Measurements from ENCODE around the gene CFLAR. TPM values are rescaled to one million over a fixed set of nuclear protein-coding genes. Genes with fewer than 3 reads are reported as not detected.

CFLAR gene
- total RNA-seq, 4 donors from 2014 or later, result 239 to 412 (median 326) TPM

- TF ChIP-seq CTCF (IDR thresholded peaks at IDR 0.05; ENCODE audit: low read depth), result no peak
Observed at GRCh38 chr2:201158111-201158929, 42.4 kb downstream of the CFLAR start.

- no peak for TF ChIP-seq CTCF (IDR thresholded peaks at IDR 0.05; ENCODE audit: low read depth)
Observed at GRCh38 chr2:201164166-201164565, 48.2 kb downstream of the CFLAR start.

GRCh38 chr2:201167546-201167945 lies 51.6 kb downstream of the CFLAR start:
- no peak for TF ChIP-seq CTCF (IDR thresholded peaks at IDR 0.05; ENCODE audit: low read depth)

- no peak for TF ChIP-seq CTCF (IDR thresholded peaks at IDR 0.05; ENCODE audit: low read depth)
Observed at GRCh38 chr2:201171259-201171814, 55.4 kb downstream of the CFLAR start.

- TF ChIP-seq CTCF (IDR thresholded peaks at IDR 0.05; ENCODE audit: low read depth), result no peak
Observed at GRCh38 chr2:201172279-201172678, 56.3 kb downstream of the CFLAR start.

GRCh38 chr2:201174687-201175086 lies 58.7 kb downstream of the CFLAR start:
- TF ChIP-seq CTCF (IDR thresholded peaks at IDR 0.05; ENCODE audit: low read depth), result no peak

GRCh38 chr2:201176081-201176481 lies 60.1 kb downstream of the CFLAR start:
- no peak for TF ChIP-seq CTCF (IDR thresholded peaks at IDR 0.05; ENCODE audit: low read depth)
